GM19397 (cell line): ENCODE results near the gene CCT8L2.
"Not testable (repeated sequence)": the region's sequence is repeated elsewhere in the genome, so short reads cannot be mapped to it uniquely, and the experiment has no call there.

Experiments used
- ATAC-seq: cut with Tn5 transposase; IDR thresholded peaks from one replicate; pipeline ENCODE4 v1.9.1; 2021; ENCODE audit warnings: mild to moderate bottlenecking, moderate library complexity; ENCODE audit not compliant: unreplicated experiment

The CCT8L2 gene

DNA sequence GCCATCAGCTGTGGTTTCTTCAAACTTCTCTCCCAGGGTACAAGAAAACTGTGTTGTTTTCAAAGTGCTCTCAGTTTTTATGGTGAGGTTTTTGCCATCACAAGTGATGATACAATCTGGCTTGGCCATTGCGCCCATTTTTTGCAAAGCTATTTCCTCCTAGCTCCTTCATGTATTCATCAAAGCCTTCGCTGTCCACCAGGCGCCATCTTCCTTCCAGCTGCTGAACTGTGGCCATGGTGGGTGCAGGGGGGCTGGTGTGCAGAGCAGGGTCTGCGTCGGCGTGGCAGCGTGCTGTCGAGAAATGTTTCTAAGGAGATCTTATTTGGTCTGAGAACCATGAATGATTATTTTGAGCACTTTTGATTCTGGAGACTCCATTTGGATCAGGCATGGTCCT lies 2.6 kb upstream of the CCT8L2 start:
- not testable (repeated sequence) for ATAC-seq

DNA sequence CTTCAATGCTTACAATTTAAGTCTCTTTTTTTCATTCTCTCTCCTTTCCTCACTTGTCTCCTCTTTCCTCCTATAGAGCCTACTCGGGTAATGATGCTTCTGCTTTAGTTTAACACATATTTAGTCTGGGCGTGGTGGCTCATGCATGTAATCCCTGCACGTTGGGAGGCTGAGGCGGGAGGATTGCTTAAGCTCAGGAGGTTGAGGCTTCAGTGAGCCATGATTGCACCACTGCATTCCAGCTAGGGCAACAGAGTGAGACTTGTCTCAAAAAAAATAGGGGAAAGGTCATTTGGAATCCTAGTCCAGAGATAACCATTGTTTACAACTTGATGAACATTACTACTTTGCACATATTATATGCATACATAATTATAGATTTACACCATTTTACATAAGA lies 1.4 kb upstream of the CCT8L2 start:
- ATAC-seq = no peak

DNA sequence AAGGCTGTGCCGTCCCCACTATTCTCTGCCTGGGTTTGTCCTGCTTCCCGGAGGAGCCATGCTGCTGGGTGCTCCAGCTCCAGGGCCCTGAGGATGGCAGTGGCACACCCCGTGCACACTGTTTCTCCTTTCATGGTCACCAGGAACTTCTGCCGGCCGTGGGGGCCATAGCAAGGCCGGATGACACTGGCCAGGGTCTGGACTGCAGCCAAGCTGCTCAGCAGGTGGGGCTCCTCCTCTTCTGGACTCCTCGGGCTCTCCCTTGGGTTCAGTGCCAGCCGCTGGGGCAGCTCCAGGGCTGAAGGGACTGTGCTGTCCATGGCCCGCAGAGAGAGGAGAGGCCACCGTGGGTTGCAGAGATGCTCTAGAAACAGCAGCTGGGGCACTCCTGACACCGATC lies 379 bp downstream of the CCT8L2 start:
- not testable (repeated sequence) for ATAC-seq

GRCh38 chr22:16591136-16591535 lies 1.5 kb downstream of the CCT8L2 start:
- not testable (repeated sequence) for ATAC-seq

DNA sequence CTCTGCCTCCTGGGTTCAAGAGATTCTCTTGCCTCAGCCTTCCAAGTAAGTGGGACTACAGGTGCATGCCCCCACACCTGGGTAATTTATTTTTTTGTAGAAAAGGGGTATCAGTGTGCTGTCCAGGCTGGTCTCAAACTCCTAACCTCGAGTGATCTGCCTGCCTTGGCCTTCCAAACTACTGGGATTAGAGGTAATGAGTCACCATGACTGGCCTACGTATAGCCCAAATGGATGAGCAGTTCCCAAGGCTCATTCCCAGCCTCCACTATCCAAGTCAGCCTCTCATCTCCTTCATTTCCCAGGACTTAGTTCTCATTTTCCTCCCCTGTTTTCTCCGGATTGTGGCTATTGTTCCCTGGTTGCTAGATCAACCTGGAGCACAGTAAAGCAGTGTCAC lies 5.6 kb downstream of the CCT8L2 start:
- no peak for ATAC-seq

DNA sequence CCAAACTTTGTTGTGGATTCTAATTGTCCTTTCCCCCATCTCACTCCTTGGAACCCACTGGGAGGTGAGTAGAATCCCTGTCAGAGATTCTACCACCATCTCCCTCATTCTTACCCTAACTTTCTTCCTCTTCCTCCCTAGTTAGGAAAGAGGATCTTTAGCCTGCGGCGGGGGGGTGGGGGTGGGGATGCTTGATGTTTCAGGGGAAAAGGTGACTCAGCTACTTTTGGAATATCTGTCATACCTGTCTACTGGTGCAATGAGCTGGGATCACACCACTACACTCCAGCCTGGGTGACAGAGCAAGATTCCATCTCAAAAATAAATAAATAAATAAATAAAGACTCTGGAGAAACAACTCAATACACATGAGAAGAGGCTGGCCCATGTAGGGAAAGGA lies 6.4 kb downstream of the CCT8L2 start:
- ATAC-seq = no peak

DNA sequence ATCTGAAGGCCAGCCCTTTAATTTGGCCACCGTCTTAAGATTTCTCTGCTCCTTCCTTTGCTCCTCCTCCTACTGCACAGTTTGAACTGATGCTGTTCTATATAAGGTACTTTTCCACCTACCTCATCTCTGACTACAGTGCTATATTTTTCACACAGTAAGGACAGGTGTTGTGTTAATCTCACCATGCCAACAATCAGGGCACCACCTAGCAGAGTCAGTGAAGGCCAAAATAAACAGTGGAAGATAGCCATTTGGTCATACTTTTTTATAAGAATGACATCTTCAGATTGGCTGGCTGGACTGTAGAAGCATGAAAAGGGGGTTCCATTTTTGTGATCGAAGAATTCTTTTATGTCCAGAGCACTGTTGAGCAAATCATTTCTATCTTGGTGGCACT lies 11.7 kb downstream of the CCT8L2 start:
- not testable (repeated sequence) for ATAC-seq

GRCh38 chr22:16569240-16569834 lies 23.3 kb downstream of the CCT8L2 start:
- not testable (repeated sequence) for ATAC-seq

DNA sequence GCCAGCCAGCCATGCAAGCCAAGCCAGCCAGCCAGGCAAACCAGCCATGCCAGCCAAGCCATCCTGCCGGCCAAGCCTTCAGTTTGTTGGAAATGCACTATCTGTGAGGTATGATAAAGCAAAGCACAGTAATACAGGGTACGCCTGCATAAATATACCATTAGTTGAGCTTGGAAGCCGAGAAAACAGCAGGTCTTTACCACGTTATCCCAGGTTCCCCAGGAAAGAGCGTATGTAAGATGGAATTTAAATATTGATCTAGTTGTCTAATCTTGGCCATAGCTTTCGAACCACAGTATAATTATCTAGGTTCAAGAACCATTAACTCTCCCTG lies 24.2 kb downstream of the CCT8L2 start:
- ATAC-seq = no peak

- ATAC-seq = not testable (repeated sequence)
Measured at GRCh38 chr22:16567617-16568424, 24.8 kb downstream of the CCT8L2 start.

GRCh38 chr22:16566421-16567151 lies 26.0 kb downstream of the CCT8L2 start:
- ATAC-seq = not testable (repeated sequence)

- ATAC-seq = not testable (repeated sequence)
Measured at GRCh38 chr22:16565585-16566420, 26.8 kb downstream of the CCT8L2 start.

DNA sequence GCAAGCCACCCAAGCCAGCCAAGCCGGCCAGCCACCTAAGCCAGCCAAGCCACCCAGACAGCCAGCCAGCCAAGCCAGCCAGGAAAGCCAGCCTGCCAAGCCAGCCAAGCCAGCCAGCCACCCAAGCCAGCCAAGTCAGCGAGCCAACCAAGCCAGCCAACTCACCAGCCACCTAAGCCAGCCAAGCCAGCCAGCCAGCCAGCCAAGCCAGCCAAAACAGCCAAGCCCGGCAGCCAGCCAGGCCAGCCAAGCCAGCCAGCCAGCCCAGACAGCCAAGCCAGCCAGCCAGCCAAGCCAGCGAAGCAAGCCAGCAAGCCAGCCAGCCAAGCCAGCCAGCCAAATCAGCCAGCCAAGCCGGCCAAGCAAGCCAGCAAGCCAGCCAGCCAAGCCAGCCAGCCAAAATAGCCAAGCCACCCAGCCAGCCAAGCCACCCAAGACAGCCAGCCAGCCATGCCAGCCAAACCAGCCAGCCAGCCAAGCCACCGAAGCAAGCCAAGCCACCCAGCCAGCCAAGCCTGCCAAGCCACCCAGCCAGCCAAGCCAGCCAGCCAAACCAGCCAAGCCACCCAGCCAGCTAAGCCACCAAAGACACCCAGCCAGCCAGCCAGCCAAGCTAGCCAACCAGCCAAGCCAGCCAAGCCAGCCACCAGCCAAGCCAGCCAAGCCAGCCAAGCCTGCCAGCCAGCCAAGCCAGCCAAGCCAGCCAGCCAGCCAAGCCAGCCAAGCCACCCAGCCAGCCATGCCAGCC lies 27.6 kb downstream of the CCT8L2 start:
- not testable (repeated sequence) for ATAC-seq

DNA sequence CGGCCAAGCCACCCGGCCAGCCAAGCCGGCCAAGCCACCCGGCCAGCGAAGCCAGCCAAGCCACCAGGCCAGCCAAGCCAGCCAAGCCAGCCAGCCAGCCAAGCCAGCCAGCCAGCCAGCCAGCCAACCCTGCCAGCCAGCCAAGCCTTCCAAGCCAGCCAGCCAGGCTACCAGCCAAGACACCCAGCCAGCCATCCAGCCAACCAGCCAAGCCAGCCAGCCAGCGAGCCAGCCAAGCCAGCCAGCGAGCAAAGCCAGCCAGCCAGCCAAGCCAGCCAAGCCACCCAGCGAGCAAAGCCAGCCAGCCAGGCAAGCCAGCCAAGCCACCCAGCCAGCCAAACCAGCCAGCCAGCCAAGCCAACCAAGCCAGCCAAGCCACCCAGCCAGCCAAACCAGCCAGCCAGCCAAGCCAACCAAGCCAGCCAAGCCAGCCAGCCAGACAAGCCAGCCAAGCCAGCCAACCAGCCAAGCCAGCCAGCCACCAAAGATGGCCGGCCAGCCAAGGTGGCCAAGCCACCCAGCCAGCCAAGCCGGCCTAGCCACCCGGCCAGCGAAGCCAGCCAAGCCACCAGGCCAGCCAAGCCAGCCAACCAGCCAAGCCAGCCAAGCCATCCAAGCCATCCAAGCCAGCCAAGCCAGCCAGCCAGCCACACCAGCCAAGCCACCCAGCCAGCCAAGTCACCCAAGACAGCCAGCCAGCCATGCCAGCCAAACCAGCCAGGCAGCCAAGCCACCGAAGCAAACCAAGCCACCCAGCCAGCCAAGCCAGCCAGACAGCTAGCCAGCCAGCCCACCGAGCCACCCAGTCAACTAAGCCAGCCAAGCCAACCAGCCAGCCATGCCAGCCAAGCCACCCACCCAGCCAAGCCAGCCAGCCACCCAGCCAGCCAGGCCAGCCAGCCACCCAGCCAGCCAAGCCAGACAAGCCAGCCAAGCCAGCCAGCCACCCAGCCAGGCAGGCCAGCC lies 28.8 kb downstream of the CCT8L2 start:
- ATAC-seq = no peak

GRCh38 chr22:16562711-16563554 lies 29.7 kb downstream of the CCT8L2 start:
- ATAC-seq = no peak

- not testable (repeated sequence) for ATAC-seq
Measured at GRCh38 chr22:16561093-16561658, 31.4 kb downstream of the CCT8L2 start.

DNA sequence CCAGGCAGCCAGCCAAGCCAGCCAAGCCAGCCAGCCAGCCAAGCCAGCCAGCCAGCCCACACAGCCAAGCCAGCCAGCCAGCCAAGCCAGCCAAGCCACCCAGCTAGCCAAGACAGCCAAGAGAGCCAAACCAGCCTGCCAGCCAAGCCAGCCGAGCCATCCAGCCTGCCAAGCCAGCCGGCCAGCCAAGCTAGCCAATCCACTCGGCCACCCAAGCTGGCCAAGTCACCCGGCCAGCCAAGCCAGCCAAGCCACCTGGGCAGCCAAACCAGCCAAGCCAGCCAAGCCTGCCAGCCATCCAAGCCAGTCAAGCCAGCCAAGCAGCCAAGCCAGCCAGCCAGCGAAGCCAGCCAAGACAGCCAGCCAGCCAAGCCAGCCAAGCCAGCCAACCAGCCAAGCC lies 32.0 kb downstream of the CCT8L2 start:
- ATAC-seq = not testable (repeated sequence)

DNA sequence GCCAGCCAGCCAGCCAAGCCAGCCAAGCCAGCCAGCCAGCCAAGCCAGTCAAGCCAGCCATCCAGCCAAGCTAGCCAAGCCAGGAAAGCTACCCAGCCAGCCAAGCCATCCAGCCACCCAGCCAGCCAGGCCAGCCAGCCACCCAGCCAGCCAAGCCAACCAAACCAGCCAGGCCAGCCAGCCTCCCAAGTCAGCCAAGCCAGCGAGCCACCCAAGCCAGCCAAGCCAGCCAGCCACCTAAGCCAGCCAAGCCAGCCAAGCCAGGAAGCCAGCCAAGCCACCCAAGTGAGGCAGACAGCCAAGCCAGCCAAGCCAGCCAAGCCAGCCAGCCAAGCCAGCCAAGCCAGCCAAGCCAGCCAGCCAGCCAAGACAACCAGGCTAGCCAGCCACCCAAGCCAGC lies 32.6 kb downstream of the CCT8L2 start:
- not testable (repeated sequence) for ATAC-seq
